ENCODE measurements around the gene ARL4D.
"Not testable (repeated sequence)": the region's sequence is repeated elsewhere in the genome, so short reads cannot be mapped to it uniquely, and the experiment has no call there.

Gene ARL4D, protein sequence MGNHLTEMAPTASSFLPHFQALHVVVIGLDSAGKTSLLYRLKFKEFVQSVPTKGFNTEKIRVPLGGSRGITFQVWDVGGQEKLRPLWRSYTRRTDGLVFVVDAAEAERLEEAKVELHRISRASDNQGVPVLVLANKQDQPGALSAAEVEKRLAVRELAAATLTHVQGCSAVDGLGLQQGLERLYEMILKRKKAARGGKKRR

GRCh38 chr17:43398724-43399595 lies at the start of gene ARL4D:
Gene ARL4D (plus strand): TSS chr17:43398993. CDS start chr17:43399733, 740 bp downstream.
- peak; percentile 90 for DNase-seq

- no peak for DNase-seq
Measured at GRCh38 chr17:43349142-43349541, 49.7 kb upstream of the ARL4D start.

GRCh38 chr17:43350888-43351361 lies 47.9 kb upstream of the ARL4D start:
- no peak for DNase-seq

DNA sequence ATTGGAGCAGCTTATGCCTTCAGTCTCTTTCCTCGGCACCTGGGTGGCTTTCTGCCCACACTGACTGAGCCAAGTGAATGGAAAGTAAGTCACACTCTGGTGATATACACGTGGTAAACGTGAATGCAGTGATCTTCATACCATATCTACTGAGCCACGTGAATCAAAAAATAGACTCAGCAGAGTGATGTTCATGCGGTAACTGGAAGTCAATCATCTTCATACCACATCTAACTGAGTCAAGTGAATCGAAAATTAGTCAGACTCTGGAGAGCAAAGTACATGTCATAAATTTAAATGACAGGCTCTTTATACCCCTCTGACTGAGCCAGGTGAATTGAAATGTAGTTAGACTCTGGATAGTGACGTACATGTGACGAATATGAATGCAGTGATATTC lies 47.1 kb upstream of the ARL4D start:
- DNase-seq: no peak

- DNase-seq: no peak
Measured at GRCh38 chr17:43352579-43353331, 46.0 kb upstream of the ARL4D start.

DNA sequence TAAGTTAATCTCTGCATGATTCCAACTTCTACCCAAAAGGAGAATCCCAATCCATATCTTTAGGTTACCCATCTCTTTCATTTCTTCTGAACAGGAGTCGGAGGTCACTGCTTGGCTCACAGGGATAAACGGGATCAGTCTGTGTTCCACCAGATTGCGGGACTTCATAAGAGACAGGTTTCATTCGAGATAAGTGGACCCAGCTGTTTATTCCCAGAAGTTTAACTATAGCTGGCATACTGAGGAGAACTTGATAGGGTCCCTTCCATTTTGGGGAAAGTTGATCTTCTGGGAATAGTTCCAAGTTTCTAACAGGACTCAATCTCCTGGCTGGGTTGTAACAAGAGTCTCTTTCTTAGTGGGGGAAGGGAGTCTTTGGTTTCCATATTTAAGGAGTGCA lies 45.4 kb upstream of the ARL4D start:
- no peak for DNase-seq

DNA sequence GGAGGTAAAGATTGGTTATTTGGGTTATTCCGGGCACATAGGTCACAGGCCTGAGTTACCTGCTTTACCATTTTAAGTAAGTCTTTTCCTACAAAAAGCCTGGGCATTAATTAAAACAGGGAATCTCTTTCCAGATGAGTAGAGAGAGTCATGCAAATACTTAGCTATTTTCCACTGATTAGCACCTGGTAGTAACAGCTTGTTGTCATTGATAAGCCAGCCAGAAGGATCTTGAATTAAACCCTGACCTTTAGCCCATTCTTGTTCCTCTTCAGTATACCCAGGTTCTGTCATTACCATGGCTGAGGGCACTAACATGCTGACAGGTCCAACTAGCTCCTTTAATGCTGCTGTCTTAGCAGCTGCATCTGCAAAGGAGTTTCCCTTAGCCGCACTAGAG lies 44.4 kb upstream of the ARL4D start:
- DNase-seq: no peak

- no peak for DNase-seq
Measured at GRCh38 chr17:43356450-43356849, 42.3 kb upstream of the ARL4D start.

GRCh38 chr17:43356999-43357398 lies 41.8 kb upstream of the ARL4D start:
- DNase-seq: no peak

- DNase-seq: no peak
Measured at GRCh38 chr17:43359469-43360110, 39.2 kb upstream of the ARL4D start.

GRCh38 chr17:43360376-43360738 lies 38.4 kb upstream of the ARL4D start:
- peak; percentile 56 for DNase-seq

DNA sequence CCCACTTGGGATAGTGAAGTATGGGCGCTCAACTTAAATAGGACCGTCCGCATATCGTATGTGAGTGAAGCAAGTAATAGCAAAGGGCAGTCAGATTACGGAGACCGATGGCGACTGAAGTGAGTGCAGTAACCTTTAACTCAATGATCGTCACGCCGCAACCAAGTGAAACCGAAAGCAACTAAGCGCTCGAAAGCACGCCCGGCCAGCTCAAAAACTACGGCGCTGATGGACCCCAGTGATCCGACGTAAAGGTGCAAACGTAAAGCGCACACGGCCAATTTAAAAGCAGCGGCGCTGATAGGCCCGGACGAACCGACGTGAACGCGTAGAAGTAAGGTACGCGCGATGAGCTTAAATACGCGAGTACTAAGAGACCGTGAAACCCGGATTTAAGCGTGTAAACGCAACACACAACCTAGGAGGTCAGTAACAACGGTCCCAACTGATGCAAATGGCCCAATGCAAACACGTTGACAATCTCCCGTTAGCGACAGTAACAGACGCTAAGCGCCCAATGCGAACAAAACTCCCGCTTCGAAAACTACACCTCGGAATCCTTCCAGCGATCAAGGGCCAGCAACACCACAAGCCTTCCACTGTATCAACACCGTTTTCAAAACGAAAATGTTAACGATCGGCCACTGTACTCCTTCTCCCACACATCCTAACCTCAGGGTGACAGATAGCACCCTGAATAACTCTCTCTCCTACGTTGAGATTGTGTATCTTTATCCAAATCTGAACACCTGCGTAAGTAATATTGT lies 37.9 kb upstream of the ARL4D start:
- peak; percentile 99 for DNase-seq

GRCh38 chr17:43363181-43363925 lies 35.4 kb upstream of the ARL4D start:
- DNase-seq: no peak

- no peak for DNase-seq
Measured at GRCh38 chr17:43363926-43364285, 34.9 kb upstream of the ARL4D start.

GRCh38 chr17:43365356-43365755 lies 33.4 kb upstream of the ARL4D start:
- no peak for DNase-seq

- DNase-seq: not testable (repeated sequence)
Measured at GRCh38 chr17:43365921-43366320, 32.9 kb upstream of the ARL4D start.

GRCh38 chr17:43366891-43367736 lies 31.7 kb upstream of the ARL4D start:
- no peak for DNase-seq

DNA sequence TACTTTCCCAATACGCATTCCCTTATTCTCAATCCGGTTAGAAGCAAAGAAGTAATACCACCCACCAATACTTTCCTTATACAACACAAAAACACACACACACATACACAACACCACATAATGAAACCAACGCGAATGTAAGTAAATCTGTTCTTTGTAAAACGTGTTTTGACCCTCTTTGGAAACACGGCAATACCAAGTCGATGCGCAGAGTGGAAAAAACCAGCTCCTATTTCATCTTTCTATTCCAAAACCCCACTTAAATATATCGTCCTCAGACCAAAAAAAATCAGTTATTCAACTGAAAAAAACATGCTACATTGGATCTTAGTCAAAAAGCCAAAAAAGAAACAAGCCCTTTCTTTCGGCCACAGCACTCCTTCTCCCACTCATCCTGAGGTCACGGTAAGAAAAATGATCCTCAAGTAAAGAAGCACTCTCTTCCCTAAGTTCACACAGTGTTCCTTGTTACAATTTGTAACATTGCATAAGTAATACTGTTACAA lies 31.0 kb upstream of the ARL4D start:
- peak; percentile 74 for DNase-seq

GRCh38 chr17:43368740-43369506 lies 29.9 kb upstream of the ARL4D start:
- DNase-seq: peak; percentile 90

DNA sequence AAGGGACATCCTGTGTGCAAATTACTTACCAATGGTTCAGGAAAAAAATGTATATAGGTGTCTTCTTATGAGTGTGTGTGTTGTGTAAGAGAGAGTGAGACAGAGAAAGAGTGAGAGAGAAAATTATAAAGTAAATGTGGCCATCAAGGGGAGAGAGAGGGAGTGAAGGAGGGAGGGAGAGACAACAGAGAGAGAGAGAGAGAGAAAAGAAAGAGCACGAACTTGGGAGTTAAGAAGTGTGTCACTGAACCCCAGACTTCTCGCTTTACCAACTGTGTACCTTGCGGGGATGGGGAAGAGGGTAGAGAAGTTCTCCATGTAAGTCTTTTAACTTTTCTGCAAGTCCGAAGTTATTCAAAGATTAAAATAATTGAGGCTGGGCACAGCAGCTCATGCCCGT lies 28.8 kb upstream of the ARL4D start:
- DNase-seq: no peak

Measured in NCI-H345 (cell line).